ENCODE results near the gene DENND5B.
A peak's percentile ranks its signal among the peaks of the same experiment; 100 is the strongest.
"Not testable (repeated sequence)": the region's sequence is repeated elsewhere in the genome, so short reads cannot be mapped to it uniquely, and the experiment has no call there.

Gene DENND5B

DNA sequence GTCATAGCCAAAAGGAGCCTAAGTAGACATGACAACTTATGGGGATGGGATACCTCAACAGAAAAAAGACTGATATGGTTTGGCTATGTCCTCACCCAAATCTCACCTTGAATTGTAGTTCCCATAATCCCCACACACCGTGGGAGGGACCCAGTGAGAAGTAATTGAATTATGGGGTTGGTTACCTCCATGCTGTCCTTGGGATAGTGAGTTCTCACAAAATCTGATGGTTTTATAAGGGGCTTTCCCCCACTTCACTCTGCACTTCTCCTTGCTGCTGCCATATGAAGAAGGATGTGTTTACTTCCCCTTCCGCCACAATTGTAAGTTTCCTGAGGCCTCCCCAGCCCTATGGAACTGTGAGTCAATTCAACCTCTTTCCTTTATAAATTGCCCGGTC, 89.9 kb downstream of the DENND5B start:
- DNase-seq = not testable (repeated sequence)

DNA sequence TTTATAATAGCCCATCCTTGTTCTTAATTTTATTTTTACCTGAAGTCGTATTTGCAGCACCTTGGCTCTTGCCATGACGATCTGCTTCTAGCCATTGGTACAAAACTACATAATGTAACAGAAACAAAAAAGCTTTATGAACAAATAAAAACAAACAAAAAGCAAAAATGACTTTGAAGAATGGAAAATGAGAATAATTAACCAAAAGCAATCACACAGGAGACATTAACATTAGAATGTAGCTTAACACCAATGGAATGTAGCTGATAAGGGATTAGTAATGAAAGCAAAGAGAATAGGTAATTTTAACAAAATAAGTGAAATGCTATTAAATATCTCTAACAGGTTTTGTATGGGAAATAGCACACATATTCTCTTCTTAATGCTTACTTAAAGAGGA, 91.4 kb downstream of the DENND5B start:
- DNase-seq = no peak

DNA sequence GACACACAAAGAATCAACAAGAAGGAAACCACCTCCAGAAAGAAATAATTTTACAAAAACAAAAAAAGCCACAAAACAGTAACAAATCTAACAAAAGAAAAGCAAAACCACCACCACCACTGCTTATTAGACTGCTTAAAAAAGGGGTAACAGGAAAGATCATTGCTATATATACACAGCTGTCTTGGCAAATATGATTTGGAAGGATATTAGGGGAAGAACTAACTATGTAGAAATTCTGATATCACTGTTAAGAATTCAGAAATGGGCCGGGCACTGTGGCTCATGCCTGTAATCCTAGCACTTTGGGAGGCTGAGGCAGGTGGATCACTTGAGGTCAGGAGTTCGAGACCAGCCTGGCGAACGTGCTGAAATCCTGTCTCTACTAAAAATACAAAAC, 92.5 kb downstream of the DENND5B start:
- no peak for DNase-seq

DNA sequence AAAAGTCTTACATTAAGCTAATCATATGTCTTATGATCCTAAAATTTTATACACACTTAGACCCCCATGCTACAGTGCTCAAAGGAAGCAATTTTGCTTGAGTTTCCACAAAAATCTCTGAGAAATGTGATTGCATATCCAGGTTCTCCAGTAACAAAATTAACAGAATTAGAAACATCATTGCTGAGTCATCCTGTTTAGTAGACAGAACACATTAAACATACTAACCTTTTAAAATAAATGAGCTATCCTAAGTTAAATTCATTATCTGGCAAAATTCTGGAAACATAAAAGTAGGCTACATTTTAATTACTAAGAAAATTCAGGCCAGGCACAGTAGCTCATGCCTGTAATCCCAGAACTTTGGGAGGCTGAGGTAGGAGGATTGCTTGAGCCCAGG, 94.7 kb downstream of the DENND5B start:
- DNase-seq = no peak

- no peak for DNase-seq
Observed at GRCh38 chr12:31494455-31494854, 96.5 kb downstream of the DENND5B start.

DNA sequence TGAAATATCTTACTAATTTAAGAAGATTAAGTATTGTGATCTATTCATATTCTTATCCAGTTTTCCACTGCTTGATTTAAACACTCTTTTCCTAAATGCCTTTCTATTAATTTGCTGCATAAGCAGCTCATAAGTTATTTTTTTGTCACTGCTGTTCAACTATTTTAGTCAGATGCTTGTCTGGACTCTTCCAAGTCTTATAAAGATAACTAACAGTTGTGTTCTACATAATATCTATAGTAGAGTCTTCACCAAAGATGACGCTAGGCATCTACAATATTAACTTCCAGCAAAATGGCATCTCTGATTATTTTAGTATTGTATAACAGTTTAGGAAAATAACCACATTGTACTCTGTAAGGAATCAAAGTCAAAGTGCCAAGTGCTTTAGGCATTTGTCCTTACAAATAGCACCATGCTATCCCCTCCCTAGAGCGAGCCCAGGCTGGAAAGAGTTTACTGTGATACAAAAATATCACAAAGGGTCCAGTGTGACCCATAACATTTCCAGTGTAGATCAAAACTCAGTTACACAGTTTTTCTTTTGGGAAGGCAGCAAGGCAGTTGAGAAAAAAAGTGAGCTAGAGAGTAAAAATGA, 98.2 kb downstream of the DENND5B start:
- no peak for DNase-seq

GRCh38 chr12:31491841-31492598, 98.9 kb downstream of the DENND5B start:
- DNase-seq = peak; percentile 93

- no peak for DNase-seq
Observed at GRCh38 chr12:31491241-31491794, 99.6 kb downstream of the DENND5B start.

- no peak for DNase-seq
Observed at GRCh38 chr12:31488737-31489338, 102.1 kb downstream of the DENND5B start.

- DNase-seq = peak; percentile 40
Observed at GRCh38 chr12:31485571-31485970, 105.4 kb downstream of the DENND5B start.

DNA sequence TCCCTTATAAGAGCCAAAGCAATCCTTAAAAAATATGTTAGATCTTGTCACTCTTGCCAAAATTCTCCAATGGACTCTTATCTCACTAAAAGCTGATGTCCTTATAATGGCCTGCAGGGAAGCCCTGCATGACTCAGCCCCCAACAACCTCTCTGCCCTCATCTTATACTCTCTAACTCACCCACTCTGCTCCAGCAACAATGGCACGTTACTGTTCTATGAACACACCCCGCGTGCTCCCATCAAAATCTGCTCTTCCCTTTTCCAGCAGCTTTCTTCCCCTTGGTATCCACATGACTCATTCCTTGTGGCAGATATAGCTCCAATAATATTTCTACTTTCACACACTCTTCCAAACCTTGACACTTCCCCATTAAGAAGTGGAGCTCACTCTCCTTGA, 108.1 kb downstream of the DENND5B start:
- peak; percentile 84 for DNase-seq

DNA sequence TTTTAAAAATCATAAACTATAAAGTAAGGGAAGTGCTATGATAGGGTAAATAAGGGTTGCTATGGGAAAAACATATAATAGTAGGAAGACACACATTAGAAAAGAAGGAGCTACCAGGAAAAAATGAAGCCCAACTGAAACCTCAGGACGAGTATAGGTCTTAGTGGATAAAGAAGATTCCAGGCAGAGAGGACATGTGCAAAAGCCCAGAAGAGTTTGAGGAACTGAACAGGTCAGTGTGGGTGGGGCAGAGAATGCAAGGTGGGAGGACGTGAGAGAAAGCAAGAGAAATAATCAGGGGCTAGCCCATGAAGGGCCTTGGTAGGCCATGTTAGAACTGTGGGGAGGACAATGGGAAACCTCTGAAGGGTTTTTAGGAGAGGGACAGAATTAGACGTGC, 109.5 kb downstream of the DENND5B start:
- no peak for DNase-seq

DNA sequence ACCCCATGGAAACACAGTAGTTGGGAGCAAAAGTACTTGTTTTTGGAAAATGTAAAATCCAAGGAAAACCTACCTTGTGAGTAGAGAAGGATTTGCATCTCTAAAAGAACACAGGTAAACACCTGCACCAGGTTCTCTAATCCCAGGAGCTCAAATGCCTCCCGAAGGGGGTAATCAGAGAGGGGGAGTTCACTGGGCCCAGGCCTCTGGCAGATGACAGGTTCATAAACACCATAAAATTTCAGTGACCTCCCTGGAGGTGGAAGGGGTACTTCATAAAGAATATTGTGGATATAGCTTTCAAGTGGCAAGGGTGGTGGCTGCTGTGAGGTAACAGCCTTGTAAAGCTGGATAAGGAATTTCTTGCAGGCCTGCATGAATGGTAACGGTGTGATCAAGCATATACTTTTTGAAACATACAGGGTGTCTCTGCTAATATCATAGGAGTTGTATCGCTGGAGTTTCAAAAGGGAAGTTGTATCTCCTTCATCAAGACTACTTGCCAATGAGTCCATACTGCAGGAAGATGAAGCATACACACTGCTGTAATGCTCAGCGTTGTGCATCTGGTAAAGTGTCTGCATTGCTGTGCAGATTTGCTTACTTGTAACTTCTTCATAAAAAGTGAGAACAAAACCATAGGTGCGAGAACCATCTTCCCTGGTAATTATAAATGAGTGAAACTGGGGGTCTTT, 111.3 kb downstream of the DENND5B start:
- no peak for DNase-seq

- no peak for DNase-seq
Observed at GRCh38 chr12:31478898-31479297, 112.0 kb downstream of the DENND5B start.

GRCh38 chr12:31478425-31478824, 112.5 kb downstream of the DENND5B start:
- no peak for DNase-seq

- DNase-seq = no peak
Observed at GRCh38 chr12:31477687-31478086, 113.2 kb downstream of the DENND5B start.

DNA sequence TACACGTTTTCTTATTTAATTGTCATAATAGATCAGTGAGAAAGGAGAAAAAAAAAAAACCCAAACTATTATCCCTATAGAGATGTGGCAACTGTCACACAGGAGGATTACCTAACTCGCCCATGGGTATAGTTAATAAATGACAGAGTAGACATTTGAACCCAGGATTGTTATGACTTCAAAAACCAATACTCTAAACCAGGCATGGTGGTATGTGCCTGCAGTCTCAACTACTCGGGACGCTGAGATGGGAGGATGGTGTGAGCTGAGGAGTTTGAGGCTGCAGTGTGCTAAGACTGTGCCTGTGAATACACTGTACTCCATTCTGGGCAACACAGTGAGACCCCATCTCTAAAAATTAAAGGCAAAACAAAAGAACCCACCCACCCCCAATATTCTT, 114.5 kb downstream of the DENND5B start:
- DNase-seq = no peak

DNA sequence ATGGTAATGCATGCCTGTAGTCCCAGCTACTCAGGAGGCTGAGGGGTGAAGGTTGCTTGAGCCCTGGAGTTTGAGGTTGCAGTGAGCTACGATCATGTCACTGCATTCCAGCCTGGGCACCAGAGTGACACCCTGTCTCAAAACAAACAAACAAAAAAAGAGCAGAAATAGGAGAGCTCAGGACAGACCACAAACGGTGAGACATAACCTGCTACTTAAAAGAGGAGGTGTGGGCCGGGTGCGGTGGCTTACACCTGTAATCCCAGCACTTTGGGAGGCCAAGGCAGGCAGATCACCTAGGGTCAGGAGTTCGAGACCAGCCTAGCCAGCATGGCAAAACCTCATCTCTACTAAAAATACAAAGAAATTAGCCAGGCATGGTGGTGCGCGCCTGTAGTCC, 115.3 kb downstream of the DENND5B start:
- not testable (repeated sequence) for DNase-seq

GRCh38 chr12:31474751-31475150, 116.2 kb downstream of the DENND5B start:
- DNase-seq = no peak

DNA sequence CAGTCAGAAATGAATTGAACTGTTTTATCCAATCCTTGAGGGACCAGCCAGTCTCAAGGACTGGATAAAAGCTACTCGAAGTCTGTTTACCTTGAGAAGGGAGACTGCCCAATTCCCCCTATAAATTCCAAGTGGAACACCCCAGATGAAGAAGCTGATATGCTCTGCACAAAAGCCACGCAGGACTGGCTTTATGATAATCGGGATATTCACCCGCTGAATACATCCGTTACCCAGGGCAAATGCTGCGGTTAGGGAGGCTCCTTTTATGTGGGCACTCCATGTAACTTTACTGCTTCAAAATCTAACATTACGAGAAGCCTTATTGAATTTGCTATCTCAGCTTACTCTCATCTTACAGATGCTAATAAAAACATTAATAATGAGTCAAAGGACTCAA, 119.1 kb downstream of the DENND5B start:
- peak; percentile 64 for DNase-seq

DNA sequence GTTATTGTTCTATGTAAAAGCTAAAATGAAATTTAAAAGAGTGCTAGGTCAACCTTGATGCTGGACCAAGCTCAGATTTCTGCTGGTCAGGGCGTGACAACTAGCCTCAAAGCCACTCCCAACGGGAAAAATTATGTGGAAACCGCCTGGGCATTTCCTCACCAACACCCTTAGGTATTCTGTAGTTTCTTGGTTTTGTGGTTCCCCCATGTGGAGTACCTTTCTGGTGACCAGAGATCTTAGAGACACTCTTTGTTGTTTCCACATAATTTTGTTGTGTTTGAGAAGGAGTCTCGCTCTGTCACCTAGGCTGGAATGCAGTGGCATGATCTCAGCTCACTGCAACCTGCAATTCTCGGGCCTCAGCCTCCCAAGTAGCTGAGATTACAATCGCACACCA, 119.9 kb downstream of the DENND5B start:
- DNase-seq = no peak

GRCh38 chr12:31470459-31470858, 120.5 kb downstream of the DENND5B start:
- DNase-seq = no peak

DNA sequence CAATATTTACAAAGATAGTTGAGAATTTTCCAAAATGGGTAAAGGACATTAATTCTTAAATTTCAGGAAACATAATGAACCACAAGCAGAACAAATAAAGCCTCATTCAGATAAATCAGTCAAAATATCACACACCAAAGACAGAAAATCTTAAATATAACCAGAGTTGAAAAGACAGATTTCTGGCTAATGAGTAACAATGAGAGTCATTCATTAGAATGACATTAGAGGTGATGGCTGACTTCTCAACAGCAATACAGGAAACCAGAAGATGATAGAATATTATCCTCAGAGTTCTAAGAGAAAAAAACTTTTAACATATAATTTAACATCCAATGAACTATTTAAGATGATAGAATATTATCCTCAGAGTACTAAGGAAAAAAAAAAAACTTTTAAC, 124.2 kb downstream of the DENND5B start:
- DNase-seq = peak; percentile 36
